ENCODE results near the gene FAM149B1.

DNA sequence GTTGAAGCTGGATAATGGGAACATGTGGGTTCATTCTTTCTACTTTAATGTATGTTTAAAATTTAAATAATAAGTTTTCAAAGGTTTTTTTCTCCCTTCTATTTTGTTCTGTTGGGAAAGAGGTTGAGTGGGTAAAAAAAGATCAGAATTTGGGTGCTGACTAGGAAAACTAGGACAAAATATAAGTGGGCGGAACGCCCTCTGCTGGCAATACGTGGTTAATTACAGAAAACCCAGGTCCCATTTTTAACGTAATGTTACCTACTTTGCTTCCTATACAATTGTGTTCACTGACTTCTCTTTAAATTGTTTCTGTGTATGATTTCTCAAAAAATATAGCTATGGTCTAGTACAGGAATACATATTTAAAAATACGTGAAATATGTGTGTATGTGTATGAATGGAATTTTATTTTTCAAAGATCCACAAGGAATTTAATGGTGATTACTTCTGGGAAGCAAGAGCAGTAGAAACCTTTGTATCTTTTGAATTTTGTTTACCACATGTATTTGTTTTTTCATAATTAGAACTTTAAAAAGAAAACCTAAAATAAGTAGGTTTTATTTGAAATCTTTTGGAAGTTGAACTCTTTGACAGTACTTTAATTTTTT lies 8.8 kb upstream of the FAM149B1 start:
- TF ChIP-seq POLR2AphosphoS5 (IDR thresholded peaks at IDR 0.05; ENCODE audit: low read depth, low read length): no peak
- TF ChIP-seq FOXP2 (optimal IDR thresholded peaks at IDR 0.05; ENCODE audit: borderline replicate concordance, extremely low read depth, extremely low read length, insufficient read depth): no peak
